GM20000 (cell line): ENCODE measurements around the gene CTAGE9.
"Not testable (repeated sequence)": the region's sequence is repeated elsewhere in the genome, so short reads cannot be mapped to it uniquely, and the experiment has no call there.

Experiments
- DNase-seq: peaks from one replicate; pipeline ENCODE4 v3.0.0; 2012; ENCODE audit warnings: low spot score
- CTCF ChIP-seq: IDR thresholded peaks from 2 replicates; pipeline ENCODE4 v1.5.1; 2012; ENCODE audit warnings: mild to moderate bottlenecking, control low read depth; ENCODE audit errors: extremely low read depth, missing control alignments

The CTAGE9 gene

DNA sequence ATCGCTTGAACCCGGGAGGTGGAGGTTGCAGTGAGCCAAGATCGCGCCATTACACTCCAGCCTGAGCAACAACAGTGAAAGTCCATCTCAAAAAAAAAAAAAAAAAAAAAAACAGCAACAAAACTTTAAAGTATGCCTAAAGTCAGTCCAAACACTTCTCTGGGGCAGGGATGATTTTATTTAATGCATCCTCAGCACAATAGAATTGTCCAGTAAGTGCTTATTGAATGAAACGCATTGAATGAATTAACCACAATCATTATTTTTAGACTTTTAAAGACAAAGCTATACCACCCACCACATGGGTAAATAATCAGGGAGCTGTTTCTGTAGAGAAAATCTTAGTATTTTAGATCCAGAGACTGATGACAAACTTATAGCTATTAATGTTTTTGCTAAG, 16.6 kb upstream of the CTAGE9 start:
- no peak for TF ChIP-seq CTCF
- no peak for DNase-seq

- TF ChIP-seq CTCF: no peak
- DNase-seq: no peak
These were observed 13.3 kb upstream of the CTAGE9 start for GRCh38 chr6:131724114-131724513.

DNA sequence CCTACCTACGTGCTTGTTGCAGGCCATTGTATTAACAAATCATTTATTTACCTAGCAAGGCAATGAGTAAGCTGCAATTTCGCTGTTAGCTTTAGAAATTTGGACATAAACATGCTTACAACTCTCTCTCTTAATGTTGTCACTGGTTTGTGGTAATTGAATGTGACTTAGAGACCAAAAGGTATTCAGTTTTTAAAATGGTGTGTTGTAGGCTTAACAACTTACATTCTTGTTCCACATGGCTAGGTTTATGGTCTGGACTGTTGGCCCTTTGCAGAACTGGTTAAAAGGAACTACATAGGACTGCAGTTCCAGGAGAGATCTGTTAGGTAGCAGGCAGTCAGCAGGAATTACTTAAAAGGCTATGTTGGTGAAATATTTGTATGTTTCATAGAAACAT, 10.3 kb upstream of the CTAGE9 start:
- no peak for TF ChIP-seq CTCF
- DNase-seq: no peak

GRCh38 chr6:131717836-131718542, 7.2 kb upstream of the CTAGE9 start:
- DNase-seq: no peak
- no peak for TF ChIP-seq CTCF

DNA sequence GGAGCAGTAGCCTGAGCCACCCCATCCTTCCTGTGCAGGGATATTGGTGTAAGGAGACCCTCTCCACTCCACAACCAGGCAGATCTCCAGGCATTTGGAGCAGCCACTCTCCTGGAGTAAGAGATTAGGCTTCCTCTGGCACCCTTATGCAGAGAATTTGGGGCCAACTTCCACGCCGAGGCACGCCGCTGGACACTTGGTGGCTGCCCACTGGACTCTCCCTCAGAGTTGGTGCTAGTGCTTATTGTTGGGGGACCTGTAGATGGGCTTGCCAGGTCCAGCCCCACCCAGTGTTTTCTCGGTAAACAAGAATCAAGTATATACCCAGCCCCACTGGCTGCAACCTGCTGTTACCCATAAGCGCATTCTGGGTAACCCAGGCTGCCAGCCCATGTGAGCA, 4.8 kb upstream of the CTAGE9 start:
- not testable (repeated sequence) for DNase-seq

DNA sequence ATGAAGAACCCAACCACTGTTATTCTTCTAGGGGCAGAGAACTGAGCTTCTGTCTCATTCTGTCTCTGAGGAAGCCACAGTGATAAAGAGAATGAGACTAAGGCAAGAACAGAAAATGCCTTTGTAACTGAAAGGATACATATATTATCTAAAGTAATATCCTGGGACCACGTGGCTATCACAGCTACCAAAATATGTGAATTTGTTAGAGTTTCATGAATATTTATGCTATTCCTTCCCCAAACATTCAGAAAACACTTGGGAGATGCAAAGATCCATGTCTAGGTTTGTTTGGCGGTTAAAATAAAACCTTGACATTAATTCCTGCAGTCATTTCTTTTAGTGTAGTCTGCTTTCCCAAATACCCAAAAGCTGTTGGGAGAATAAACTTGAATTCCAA, 6.9 kb downstream of the CTAGE9 start:
- DNase-seq: not testable (repeated sequence)

GRCh38 chr6:131700851-131701250, 10.0 kb downstream of the CTAGE9 start:
- not testable (repeated sequence) for DNase-seq

DNA sequence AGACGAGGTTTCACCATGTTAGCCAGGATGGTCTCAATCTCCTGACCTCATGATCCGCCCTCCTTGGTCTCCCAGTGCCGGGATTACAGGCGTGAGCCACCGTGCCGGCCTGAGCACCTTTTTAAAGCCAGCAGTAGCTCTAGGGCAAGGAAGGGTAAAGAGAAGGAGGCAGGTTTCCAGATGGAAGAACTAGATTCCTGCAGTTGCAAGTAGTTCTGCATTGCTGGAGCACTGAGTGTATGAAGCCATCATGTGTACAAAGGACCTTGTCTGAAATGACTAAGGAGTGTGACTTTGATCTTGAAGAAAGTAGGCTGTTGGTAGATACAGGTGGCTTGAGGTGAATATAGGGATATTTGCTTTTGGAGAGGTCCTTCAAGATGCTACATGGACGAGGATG, 13.9 kb downstream of the CTAGE9 start:
- no peak for TF ChIP-seq CTCF
- no peak for DNase-seq

DNA sequence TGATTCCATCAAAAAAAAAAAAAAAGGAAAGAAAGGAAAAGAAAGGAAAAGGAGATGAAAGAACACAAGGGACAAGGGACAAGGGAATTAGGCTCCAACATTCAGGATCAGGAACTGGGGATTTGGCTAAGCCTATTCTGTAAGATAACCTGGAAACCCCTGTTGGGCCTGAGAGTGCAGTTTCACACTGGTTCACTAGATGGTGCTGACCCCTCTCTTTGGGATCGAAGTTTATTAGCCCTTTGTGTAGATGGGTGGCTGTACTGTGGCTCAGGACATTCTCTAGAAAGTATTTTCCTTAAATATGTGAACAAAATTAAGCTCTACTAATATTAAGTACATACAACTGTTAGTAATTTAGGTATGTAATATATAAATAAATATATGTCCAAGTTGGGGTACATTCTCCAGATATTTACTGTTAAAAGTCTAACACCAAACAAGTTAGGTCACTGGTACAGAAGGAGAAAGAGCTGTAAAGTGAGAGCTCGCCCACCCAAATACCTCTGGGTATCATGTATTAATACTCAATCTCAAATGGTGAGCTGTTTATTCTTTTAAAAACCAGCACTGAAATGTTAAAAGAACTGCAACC, 15.9 kb downstream of the CTAGE9 start:
- DNase-seq: peak; percentile 65
- peak; percentile 54 for TF ChIP-seq CTCF
